Kidney (tissue), 14 donors: ENCODE measurements around the gene MAU2. TPM values are rescaled to one million over a fixed set of nuclear protein-coding genes. Genes with fewer than 3 reads are reported as not detected.

Experiments
- DNase-seq, 5 donors: peaks; one replicate each; pipeline ENCODE4 v3.0.0-alpha.2; 2013 to 2020
- FAIRE-seq: peaks from 2 replicates; lab custom pipeline; 2012; peaks lifted over from hg19 to GRCh38; lab: Jason Lieb, UNC
- H3K27ac ChIP-seq, 2 donors: one replicate each; pipeline ENCODE4 v1.7.0; 2013; ENCODE audit warnings: low read depth in 2 of 2, low read length in 2 of 2, inconsistent platforms in 1 of 2
- H3K27me3 ChIP-seq: one replicate; pipeline ENCODE4 v1.7.1; 2013; ENCODE audit warnings: low read length, inconsistent platforms; ENCODE audit not compliant: control insufficient read depth, insufficient read depth
- H3K36me3 ChIP-seq, 3 donors: one replicate each; pipeline versions ENCODE4 v1.7.0 to v1.7.1; 2013; ENCODE audit warnings: low read length in 3 of 3, control low read depth in 1 of 3, inconsistent platforms in 1 of 3; ENCODE audit not compliant: insufficient read depth in 3 of 3, control insufficient read depth in 2 of 3
- H3K4me1 ChIP-seq, 3 donors: one replicate each; pipeline versions ENCODE4 v1.7.0 to v1.7.1; 2013; ENCODE audit warnings: low read length in 3 of 3, inconsistent platforms in 1 of 3, low read depth in 1 of 3; ENCODE audit not compliant: control insufficient read depth in 2 of 3, insufficient read depth in 2 of 3
- H3K4me3 ChIP-seq, 3 donors: one replicate each; pipeline versions ENCODE4 v1.7.0 to v1.8.1; 2013; ENCODE audit warnings: low read length in 3 of 3, control low read depth in 1 of 3, inconsistent platforms in 1 of 3
- H3K9ac ChIP-seq, 3 donors: one replicate each; pipeline versions ENCODE4 v1.7.0 to v1.7.1; 2013; ENCODE audit warnings: low read length in 3 of 3, control low read depth in 1 of 3, inconsistent platforms in 1 of 3
- H3K9me3 ChIP-seq, 3 donors: one replicate each; pipeline versions ENCODE4 v1.7.0 to v1.7.1; 2013; ENCODE audit warnings: low read length in 3 of 3, control low read depth in 1 of 3, inconsistent platforms in 1 of 3; ENCODE audit not compliant: control insufficient read depth in 2 of 3, insufficient read depth in 1 of 3
- intact Hi-C: fragments of 100-400 bp; cut with DNase I; formaldehyde crosslinking; loops from one replicate; pipeline ENCODE4 v1.11.1; 2022
- polyA plus RNA-seq: library from polyadenylated mRNA; stranded (reverse); fragments of 350-450 nt; fragmentation: Illumina TruSeq; extraction: RNeasy Lipid Tissue Mini Kit (QIAGEN cat#74804); gene quantifications from one replicate; pipeline ENCODE4 v1.2.3, GENCODE V29; 2014; ENCODE audit warnings: low read depth, low replicate concordance; ENCODE audit not compliant: insufficient read depth
- total RNA-seq: library from RNA; stranded (reverse); fragmentation: NEBNext Ultra II Directional; extraction: Animal tissue kit (Norgen Biotek cat#: 25700); gene quantifications from one replicate; pipeline ENCODE4 v1.2.1, GENCODE V29; 2021
- TF ChIP-seq, protein P1 (sequence below): IDR thresholded peaks from 3 replicates; pipeline ENCODE4 v1.5.1; 2012; ENCODE audit warnings: mild to moderate bottlenecking, moderate library complexity, borderline replicate concordance; ENCODE audit not compliant: insufficient read depth; ENCODE audit errors: extremely low read depth
- donor health status: control.
- donor health status: control.
- donor health status: control.
- donor health status: control.
- donor health status: control.
- donor health status: DM: yes; HTN: yes; CAD: no.
- donor health status: Normal renal cell carcinoma (clear cell type).

MAU2 gene
- total and polyA plus RNA-seq, 2 donors from 2014 or later, result 12.3 to 69.8 TPM

- Histone ChIP-seq H3K4me3 (no peak overlapping the region), H3K4me1 (no peaks in the 10 kb centered on the region), H3K9ac (no peak overlapping the region), H3K9me3 (no peaks in the 10 kb centered on the region), H3K36me3 (peaks cover 2 to 55% (median 28%) of the 10 kb centered on the region in 3 donors), H3K27me3 (no peaks in the 10 kb centered on the region), H3K27ac (no peak overlapping the region)
- FAIRE-seq (no peak), DNase-seq (no peak)
- intact Hi-C loops, result no loop called here
- TF ChIP-seq, protein P1, sequence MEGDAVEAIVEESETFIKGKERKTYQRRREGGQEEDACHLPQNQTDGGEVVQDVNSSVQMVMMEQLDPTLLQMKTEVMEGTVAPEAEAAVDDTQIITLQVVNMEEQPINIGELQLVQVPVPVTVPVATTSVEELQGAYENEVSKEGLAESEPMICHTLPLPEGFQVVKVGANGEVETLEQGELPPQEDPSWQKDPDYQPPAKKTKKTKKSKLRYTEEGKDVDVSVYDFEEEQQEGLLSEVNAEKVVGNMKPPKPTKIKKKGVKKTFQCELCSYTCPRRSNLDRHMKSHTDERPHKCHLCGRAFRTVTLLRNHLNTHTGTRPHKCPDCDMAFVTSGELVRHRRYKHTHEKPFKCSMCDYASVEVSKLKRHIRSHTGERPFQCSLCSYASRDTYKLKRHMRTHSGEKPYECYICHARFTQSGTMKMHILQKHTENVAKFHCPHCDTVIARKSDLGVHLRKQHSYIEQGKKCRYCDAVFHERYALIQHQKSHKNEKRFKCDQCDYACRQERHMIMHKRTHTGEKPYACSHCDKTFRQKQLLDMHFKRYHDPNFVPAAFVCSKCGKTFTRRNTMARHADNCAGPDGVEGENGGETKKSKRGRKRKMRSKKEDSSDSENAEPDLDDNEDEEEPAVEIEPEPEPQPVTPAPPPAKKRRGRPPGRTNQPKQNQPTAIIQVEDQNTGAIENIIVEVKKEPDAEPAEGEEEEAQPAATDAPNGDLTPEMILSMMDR, result no peak
These were observed 33.4 kb downstream of the MAU2 start for GRCh38 chr19:19354007-19354406.

DNA sequence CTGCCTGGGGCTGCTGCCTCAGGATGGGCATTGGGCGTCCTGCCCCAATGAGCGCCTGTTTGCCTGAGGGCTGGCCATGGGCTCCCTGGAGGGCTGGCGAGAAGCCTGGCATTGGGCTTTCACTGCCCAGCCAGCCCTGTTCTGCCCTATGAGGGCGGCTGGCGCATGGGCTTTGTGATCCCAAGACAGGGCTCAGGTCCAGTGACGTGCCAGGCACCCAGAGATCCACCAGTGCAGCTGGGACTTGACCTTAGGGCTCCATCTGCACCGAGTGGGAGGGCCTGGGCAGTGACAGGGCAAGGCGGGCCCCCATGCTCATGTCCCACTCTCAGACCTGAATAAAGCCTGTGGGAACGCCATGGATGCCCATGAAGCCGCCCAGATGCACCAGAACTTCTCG lies 34.3 kb downstream of the MAU2 start:
- H3K9ac ChIP-seq, result no peak overlapping the region
- H3K9me3 ChIP-seq, result no peaks in the 10 kb centered on the region
- intact Hi-C loops, result no loop called here
- H3K4me3 ChIP-seq, result no peak overlapping the region
- H3K36me3 ChIP-seq, result peaks cover 2 to 50% (median 28%) of the 10 kb centered on the region in 3 donors
- no peaks in the 10 kb centered on the region for H3K27me3 ChIP-seq
- no peak overlapping the region for H3K27ac ChIP-seq
- FAIRE-seq (no peak), DNase-seq (no peak)
- H3K4me1 ChIP-seq, result no peaks in the 10 kb centered on the region
- TF ChIP-seq, protein P1, result no peak

- peaks cover 2 to 50% (median 28%) of the 10 kb centered on the region in 3 donors for H3K36me3 ChIP-seq
- no peak for FAIRE-seq
- no peak overlapping the region for H3K4me3 ChIP-seq
- no peaks in the 10 kb centered on the region for H3K27me3 ChIP-seq
- intact Hi-C loops, result no loop called here
- H3K9me3 ChIP-seq, result no peaks in the 10 kb centered on the region
- TF ChIP-seq, protein P1, result no peak
- DNase-seq, result no peak
- H3K9ac ChIP-seq, result no peak overlapping the region
- H3K4me1 ChIP-seq, result no peaks in the 10 kb centered on the region
- no peak overlapping the region for H3K27ac ChIP-seq
These were observed 35.0 kb downstream of the MAU2 start for GRCh38 chr19:19355606-19356139.

- H3K27ac ChIP-seq, result no peak overlapping the region
- H3K27me3 ChIP-seq, result no peaks in the 10 kb centered on the region
- no peaks in the 10 kb centered on the region for H3K9me3 ChIP-seq
- TF ChIP-seq, protein P1, result no peak
- H3K4me3 ChIP-seq, result no peak overlapping the region
- H3K9ac ChIP-seq, result no peak overlapping the region
- DNase-seq, result no peak
- FAIRE-seq, result no peak
- H3K4me1 ChIP-seq, result peaks cover 0 to 2% (median 0%) of the 10 kb centered on the region in 3 donors
- intact Hi-C loops, result no loop called here
- peaks cover 2 to 50% (median 28%) of the 10 kb centered on the region in 3 donors for H3K36me3 ChIP-seq
These were observed 35.9 kb downstream of the MAU2 start for GRCh38 chr19:19356500-19356899.
